NCI-H2029 (cell line): Measurements from ENCODE around the gene TTC6.
"Not testable (repeated sequence)": the region's sequence is repeated elsewhere in the genome, so short reads cannot be mapped to it uniquely, and the experiment has no call there.

ENCODE experiments used
- DNase-seq: peaks from one replicate; lab custom pipeline; 2025; lab: John Stamatoyannopoulos, UW

TTC6 gene, protein sequence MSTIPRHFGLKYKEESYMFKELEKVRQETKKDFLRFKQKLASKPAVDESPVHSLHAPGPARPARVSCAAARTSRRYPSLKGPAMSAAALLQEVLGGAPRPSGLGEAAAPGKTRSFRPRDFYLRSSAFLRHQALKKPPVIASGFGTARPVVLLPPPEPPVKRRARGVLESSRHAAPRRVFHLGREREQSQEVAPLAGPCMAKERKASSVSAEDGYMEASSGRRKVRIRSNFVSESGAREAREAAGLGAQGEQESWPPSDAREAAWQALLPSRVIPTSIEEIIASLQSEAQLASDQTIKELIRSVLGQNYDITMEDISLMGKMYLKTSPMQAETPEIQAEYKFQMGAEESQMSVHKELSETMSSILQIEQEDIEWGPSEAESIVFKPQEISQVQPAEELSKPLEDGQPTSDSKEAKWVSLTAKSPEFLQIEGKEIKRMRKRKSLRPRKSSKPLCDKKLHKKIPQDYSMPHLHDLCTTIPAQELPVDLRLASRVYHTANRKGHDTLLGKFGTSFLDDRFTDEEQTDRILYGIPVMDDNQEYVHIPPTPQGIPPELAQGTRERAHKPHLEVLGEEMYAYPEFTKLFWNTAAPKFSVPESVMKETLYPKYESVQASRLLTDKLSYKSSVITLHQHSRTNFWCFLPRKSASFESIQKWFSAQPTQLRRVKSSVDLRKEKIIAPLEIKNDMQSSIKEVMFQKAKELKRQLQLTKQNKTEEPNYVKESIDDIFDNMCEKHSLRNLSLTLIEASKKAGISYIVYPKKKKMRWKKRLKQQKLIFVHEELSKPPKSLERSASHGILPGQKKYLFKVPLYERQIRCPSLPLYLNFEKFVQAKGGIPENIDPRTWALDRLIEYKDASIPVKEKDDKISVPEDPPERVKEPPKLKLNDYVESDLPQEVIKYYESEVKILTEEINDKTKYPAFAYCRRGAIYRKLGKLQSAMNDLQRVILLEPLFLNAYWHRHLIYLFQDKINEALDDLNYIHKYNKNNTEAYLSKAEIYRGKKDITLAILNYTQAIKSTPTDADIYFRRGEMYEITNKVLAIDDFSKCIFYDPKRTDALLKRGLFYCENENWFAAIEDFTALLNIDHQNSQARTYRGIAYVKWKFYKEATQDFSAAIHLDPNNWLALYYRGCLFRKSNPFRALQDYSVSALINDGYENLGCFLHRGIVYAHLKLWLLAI (N-terminal part only)

DNA sequence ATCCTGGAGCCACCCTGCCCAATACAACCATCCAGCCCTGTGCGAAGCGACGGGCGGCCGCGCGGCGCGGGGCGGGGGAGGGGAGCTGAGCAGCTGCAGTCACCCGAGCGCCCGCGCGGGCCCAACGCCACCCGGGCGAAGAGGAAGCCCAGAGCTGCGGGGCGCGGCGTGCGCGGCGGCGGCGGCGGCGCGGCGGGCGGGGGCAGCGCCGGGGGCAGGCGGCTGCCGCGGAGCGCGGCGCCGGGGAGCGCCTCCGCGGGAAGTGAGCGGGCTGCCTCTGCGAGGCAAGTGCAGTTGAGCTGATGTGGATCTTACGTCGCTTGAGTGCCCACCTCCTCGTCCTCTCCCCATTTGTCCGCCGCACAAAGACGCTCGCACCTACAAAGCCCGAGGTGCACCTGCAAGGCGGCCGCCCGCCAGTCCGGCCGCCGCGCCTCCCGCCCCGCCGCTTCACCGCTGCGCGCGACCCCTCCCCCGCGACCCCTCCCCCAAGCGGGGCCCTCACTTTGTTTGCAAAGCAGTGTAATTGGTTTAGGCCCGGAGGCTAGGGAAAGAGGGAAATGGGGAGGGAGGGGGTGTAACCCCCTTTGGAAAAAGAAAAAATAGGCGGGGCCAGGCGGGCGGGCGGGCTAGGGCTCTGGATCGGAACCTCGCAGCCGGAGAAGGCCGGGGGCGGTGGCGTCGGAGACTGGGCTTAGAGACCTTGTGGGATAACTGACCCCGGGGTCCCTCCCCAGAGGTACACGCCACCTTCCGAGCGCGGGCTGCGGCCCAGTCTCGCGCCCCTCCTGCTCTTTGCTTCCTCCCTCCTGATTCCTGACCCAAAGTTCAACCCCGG is at the start of gene TTC6, which contains the start of gene FOXA1:
TSS of gene TTC6 (plus strand) at position 659 of the 838 bp plus-strand sequence. CDS start 26,436 bp downstream, outside the sequence.
TSS of gene FOXA1 (minus strand) at position 279 of the 838 bp plus-strand sequence. CDS start at position 2, 277 bp downstream.
- peak; percentile 100 for DNase-seq

DNA sequence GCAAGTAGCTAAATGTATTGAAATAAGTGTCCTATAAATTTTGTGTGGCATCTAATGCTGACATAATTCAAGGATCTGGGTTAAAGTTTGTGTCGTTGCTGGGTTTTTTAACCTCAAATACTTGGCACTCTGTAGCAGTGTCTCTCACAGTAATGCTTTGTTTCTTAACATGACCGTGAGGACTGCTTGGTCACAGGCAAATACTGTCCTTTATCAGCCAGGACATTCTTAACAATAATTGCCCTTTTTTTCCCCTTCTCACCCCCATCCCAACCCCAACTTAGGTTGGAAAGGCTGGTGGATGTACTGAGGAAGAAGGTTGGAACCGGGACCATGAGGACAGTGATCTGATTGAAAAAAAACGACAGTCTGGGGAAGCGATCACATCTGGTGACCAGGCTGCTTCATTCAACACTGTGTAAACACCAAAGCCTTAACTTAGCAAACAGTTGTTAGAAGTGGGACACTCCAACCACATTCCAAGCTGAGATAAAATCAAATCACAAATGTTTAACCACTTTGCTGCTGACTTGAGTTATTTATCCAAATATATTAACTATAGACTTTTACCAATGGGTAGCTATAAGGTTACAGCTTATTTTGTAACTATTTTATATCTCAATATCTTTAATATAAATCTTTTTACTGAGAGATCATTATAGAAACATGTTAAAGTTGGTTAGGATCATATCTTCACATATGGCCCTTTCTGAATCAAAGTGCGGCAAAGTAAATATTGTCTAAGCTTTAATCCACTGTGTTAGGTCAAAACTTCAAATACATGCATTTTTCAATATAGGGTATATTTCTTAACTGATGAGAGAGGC is 48.6 kb upstream of the TTC6 start:
- peak; percentile 61 for DNase-seq

DNA sequence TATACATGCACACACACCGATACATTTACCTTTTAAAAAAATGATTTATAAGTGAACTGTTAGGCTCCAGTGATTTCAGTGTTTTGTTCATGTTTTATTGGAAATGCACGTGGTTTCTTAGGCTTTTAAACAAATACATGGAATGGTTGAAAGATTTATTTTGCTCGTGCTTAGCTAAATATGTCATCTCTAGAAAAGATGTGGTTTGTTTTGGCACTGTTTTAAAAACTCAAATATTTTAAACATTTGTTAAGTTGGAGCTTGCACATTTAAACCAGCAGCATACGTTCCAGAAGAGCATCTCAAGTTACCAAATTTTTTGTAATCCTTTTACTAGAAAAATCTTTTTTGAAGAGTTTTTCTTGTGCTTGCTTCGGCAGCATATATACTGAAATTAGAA is 44.9 kb upstream of the TTC6 start:
- DNase-seq: no peak

DNA sequence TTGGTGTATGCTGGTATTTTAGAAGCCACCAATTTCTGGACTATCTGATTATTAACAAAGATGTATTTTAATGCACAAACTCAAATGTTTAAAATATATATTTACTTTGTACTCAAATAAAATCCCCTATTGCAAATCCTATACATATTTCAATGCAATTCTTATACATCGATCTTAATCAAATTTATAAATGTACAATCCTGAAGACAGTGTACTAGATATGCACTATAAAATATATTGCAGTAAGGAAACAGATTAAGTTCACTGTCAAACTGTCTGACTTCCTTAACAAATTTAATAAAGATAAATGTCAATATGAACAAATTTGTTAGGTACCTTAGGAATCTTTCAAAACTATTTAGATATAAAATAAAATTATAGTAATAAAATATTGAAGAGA is 44.3 kb upstream of the TTC6 start:
- DNase-seq: no peak

DNA sequence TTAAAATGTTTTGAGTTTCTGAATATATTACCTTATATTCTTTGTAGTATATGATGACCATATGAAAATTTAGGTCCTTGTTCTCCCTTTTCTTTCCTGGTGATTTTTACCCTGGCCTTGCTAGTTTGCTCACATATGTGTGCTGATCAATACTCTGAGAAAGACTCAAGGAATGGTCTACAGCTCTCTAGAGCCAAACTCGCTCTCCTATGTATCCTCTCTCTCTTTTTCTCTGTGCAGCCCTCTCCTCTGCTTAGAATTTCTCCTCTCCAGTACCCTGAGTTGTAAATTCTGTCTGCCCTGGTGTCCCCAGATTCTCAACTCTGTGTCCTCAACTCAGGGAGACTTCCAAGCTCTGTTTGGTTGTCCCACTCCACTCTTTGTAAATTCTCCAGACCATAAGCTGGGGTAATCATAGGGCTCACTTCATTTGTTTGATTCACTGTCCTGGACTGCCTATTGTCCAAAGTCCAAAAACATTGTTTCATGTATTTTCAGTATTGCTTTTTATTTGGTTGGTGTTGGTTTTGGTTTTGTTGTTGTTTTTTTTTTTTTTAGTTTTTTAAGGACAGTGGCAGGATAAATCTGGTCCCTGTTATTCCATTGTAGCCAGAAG is 41.4 kb upstream of the TTC6 start:
- DNase-seq: no peak

DNA sequence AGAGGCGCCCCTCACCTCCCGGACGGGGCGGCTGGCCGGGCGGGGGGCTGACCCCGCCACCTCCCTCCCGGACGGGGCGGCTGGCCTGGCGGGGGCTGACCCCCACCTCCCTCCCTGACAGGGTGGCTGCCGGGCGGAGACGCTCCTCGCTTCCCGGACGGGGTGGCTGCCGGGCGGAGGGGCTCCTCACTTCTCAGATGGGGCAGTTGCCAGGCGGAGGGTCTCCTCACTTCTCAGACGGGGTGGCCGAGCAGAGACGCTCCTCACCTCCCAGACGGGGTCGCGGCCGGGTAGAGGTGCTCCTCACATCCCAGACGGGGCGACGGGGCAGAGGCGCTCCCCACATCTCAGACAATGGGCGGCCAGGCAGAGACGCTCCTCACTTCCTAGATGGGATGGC is 39.8 kb upstream of the TTC6 start:
- DNase-seq: not testable (repeated sequence)

DNA sequence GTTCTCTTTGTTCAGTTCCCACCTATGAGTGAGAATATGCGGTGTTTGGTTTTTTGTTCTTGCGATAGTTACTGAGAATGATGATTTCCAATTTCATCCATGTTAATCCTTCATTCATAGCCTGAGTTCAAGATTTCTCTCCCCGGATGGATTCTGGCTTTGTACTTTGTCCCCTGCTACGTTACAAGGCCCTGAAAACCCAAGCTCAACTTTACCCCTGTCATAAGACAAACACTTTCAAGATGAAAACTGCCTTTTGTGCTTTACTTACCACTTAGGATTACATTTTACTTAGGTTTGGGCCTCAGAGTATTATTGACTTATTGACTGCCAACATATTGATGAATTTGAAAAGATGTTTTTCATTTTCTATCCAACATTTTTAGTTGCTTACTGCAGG is 36.7 kb upstream of the TTC6 start:
- no peak for DNase-seq

DNA sequence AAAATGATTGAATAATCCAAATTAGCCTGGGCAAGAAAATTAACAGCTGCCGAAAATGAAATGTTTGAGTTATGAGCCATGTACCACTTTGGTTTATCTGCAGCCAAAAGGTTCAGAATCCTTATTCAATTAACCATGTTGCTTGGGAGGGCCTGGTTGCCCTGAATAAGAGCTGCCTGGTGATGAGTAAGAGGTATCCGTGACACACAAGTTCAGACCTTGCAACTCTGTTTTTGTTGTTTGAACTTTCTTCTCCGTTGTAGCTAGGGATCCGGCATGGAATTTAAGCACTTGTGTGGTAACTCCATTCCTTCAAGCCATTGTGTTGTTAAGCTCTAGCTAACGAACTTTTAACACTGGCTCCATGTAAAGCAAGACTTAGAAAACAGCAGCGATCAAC is 36.0 kb upstream of the TTC6 start:
- DNase-seq: no peak

DNA sequence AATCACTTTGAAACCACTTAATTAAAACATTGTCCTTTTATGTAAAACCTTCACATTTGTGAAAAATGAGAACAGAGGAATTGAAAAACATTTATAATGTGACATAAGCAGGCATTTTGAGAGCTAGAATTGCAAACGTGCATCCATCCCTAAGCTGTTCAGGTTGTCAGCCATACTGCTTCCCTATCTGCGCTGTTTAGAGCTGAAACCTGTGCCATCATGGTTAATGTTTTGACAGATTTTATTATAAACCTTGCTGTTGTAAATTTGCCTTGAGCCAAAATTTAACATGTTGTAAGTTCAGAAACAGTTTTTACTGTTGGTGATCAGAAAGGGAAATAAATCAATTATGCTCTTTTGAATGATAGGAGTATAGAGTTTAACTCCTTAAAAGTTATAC is 32.2 kb upstream of the TTC6 start:
- DNase-seq: no peak

DNA sequence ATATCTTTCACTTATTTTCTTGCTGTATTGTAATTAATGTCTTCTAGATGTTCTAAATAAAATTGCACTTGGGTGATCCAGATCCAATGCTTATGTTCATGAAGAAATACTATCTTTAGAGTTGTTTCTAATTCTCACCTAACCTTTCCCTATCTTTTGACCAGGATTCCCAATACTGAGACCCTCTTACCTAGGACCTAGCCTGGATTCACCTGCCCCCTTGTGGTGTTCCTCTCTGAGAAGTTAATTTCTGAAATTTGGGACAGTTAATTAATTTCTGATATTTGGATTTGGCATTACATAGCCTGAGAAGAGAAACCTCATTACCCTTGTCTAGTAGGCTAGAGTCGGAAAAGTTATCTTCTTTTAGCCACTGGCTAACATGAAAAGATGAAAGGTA is 29.9 kb upstream of the TTC6 start:
- DNase-seq: no peak

DNA sequence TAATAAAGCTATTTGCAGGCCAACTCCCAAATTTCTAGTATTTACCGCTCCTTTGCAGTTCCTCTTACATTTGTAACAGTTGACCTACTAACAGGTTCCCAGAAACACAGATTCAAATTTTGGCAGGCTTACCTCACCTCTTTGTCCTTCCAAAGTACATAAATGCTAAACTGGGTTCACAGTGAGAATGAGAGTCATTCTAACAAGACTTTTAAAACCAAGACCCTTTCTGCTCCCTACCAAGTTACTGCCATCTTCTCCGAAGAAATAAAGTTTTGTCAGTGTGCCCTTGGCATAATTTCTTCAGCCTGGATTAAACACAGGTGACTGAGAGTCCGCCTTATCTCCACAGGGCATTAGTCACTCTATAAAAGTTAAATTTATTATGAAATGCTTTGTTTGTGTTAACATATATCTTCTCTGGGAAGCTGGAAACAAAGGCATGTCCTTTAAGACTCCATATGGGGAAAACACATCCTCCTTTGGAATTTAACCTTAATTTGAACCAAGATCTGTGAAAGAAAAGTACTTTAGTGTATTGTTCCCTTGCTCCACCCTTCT is 28.5 kb upstream of the TTC6 start:
- DNase-seq: no peak

DNA sequence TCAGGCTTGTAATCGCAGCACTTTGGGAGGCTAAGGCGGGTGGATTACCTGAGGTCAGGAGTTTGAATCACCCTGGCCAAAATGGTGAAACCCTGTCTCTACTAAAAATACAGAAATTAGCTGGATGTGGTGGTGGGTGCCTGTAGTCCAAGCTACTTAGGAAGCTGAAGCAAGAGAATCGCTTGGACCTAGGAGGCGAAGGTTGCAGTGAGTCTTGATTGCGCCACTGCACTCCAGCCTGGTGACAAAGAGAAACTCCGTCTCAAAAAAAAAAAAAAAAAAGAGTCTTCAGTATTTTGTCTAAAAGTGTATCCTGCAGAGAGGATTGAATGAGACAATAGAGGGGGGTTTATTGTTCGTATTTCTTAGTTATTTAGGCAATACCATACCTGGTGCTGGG is 25.7 kb upstream of the TTC6 start:
- no peak for DNase-seq

DNA sequence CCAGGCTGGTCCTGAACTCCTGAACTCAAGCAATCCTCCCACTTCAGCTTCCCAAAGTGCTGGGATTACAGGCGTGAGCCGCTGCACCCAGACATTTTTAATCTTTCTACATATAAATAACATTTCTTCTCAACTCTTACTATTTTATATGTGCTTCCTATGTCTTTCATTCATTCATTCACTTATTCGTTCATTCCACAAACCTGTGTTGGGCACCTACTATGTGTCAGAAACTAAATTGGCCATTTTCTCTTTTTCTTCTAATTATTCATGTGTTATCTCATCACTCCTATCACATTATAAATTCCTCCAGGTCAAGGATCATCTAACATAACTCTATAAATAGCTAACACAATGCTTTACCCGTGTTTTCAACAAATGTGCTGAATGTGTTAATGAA is 24.0 kb upstream of the TTC6 start:
- DNase-seq: no peak

DNA sequence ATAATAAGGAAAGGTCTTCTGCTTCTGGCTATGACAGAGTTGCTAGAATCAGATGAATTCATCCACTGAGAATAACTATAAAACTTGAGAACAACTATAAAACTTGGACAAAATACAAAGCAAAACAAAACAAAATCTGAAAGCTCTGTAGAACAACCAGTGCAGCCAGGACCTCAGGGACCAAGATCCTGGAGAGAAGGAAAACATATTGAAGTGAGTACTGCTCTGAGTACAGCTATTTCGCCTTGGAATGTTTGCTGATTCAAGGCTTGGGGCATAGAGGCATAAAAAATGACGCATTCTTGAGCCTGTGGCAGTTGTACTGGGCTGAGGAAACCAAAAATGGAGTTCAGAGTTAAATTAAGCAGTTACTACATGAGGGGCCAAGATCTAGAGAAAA is 22.1 kb upstream of the TTC6 start:
- no peak for DNase-seq

DNA sequence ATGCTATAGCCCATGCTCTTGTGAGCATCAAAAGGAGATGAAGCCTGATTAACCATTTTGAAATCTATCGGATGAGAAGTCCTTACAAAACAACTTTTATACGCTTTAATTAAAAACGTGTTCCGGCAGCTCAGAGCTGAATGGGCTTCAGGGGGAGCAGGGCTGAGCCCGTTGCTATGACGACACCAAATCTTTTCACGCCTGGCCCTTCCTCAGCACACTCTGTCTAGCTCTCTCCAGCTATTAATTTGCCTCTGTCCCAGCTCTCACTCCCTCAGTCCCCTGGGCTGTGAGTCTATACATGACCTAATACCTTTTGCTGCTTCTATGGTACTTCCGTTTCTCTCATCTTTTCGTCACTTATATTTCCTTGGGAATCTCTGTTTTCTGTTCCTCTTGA is 16.2 kb upstream of the TTC6 start:
- no peak for DNase-seq

DNA sequence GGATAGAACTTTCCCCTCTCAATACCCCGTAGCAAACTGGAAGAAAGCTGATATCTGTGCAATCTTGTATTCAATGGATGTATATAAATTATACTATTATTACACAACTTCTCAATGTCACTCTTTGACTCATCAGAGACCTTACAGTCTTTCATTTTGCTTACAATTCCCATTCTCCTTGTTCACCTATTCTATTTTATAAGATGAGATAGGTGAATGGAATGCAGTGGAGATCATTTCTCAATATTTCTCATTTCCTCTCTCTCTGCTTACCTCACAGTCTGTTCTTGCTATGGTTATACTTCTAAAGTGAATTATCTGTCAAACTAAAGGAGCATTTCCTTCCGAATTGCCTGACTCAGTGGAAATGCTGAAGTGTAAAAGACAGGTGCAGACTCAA is 15.3 kb upstream of the TTC6 start:
- no peak for DNase-seq

DNA sequence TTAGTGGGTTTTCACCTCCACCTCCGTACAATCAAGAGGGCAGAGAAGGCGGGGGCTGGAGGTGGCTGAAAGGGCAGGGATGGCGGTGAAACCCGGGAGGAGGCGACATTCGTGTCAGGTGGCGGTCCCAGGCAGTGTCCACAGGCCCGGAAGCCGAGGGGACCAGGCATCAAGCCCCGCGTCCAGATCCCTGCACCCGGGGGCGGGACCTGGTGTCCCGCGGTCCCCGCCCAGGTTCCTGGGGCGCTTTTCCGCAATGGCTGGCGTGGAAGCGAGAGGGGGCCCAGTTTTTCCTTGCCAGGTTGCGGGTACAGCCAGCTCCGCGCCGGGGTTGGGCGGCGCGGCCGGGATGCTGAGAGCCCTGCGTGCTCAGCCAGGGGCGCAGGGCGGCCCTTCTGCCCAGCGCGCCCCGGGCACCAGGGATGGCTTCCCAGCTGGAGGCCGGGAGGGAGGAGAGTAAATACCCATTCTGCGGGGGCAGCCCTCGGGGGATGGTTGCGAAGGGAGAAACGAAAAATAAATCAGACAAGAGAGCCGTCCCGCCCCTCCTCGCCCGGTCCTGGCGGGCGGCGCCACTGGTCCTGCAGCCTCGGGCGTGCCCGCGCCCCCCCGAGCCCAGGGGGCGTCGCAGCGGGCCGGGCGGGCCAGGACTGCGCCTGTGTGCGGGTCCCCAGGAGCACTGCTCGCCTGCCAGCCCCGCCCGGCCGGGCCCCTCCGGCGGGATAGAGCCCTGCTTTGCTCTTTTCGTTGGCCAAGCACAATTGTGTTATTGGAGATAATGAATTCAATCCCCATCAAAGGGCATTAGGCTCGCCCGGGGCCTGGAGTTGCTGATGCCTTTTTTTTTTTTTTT is 11.8 kb upstream of the TTC6 start:
- peak; percentile 77 for DNase-seq

DNA sequence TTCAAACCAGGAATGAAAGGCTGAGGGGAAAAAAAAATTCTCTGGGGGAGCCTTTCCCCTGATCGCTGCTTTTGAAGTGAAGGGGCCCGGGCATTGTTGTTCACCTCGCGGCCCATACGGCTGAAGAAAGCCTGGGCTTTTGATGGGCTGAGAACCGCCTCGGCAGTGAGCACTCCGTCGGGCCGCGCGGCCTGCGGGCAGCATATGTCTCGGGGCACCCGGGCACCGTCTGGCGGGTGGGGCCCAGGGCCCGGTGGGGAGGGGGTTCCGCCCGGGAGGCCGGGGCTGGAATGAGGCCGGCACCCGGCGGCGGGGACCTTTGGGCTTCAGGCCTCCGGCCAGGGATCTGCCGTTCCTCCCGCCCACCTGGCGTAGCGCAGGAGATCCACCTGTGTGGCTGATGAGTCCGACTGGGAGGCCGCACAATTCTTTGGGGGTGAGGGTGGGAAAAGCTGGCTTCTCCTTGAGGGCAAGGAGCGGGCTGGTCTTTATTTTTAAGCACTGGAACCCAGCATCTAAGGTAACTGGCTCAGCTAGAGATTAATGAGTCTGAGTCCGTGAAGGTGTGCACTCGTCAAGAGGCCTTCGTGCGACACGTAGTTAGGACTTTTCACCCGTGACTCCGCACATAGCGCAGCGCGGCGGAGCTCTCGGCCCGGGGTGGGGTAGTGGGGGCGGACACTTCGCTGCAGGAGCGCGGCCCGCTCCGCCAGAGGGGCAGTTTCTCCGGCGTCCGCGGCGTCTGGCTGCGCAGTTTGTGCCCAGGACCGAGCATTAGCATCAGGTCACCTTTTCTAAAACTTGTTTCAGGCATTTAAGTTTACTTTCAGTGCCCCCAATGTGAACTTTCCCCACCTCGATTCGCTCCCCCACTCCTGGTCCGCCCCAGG is 11.0 kb upstream of the TTC6 start:
- peak; percentile 57 for DNase-seq
